Measurements from ENCODE around the gene GCA.

- TF ChIP-seq CTCF (conservative IDR thresholded peaks at IDR 0.05; ENCODE audit: low read depth, low read length): peak; percentile 43
- no peak for TF ChIP-seq POLR2A (IDR thresholded peaks at IDR 0.05; ENCODE audit: low read depth, low read length)
- TF ChIP-seq RAD21 (IDR thresholded peaks at IDR 0.05; ENCODE audit: low read length): no peak
- TF ChIP-seq SMC3 (IDR thresholded peaks at IDR 0.05; ENCODE audit: low read depth, low read length): no peak
These were observed 25.4 kb upstream of the GCA start, which contains the start of gene IFIH1 for GRCh38 chr2:162318328-162319180.

All from IMR-90 (cell line).